Lower leg skin (tissue), 4 donors: ENCODE data around the gene UBE2I. TPM values are rescaled to one million over a fixed set of nuclear protein-coding genes. Genes with fewer than 3 reads are reported as not detected.

Experiments used
- DNase-seq, 2 donors: peaks; one replicate each; pipeline ENCODE4 v3.0.0-alpha.2; 2019; ENCODE audit warnings: low spot score in 2 of 2
- H3K4me3 ChIP-seq: fragments of 200-600 bp; sonication (generic); 2 replicates; pipeline ENCODE4 v1.5.1; 2017; ENCODE audit warnings: mild to moderate bottlenecking, low read depth; ENCODE audit not compliant: poor library complexity, severe bottlenecking
- POLR2A ChIP-seq, 2 donors: fragments of 450-650 bp; IDR thresholded peaks; one replicate each; pipeline ENCODE4 v1.6.1; 2016 to 2017; ENCODE audit warnings: antibody characterized with exemption in 2 of 2, mild to moderate bottlenecking in 1 of 2, moderate library complexity in 1 of 2
- WGBS, 2 donors: methylation state at CpG; one replicate each; pipeline ENCODE4 v1.1.5; 2018; 5-methylcytosine and 5-hydroxymethylcytosine counted together
- intact Hi-C: fragments of 100-400 bp; cut with DNase I; formaldehyde crosslinking; loops from one replicate; pipeline ENCODE4 v1.15.0; 2023; ENCODE audit warnings: low total_unique reads
- total RNA-seq, 4 donors: library from RNA; depleted of rRNA; stranded (reverse); fragments of >200 nt; gene quantifications; one replicate each; pipeline ENCODE4 v1.1.0, GENCODE V29; 2016
- TF ChIP-seq, protein P1 (sequence below), 3 donors: fragments of 450-650 bp; IDR thresholded peaks; one replicate each; pipeline ENCODE4 v1.5.1; 2016; ENCODE audit warnings: antibody characterized with exemption in 3 of 3, mild to moderate bottlenecking in 3 of 3, moderate library complexity in 2 of 3

Gene UBE2I
- total RNA-seq, 4 donors from 2014 or later, result 42.1 to 138 (median 47.4) TPM

DNA sequence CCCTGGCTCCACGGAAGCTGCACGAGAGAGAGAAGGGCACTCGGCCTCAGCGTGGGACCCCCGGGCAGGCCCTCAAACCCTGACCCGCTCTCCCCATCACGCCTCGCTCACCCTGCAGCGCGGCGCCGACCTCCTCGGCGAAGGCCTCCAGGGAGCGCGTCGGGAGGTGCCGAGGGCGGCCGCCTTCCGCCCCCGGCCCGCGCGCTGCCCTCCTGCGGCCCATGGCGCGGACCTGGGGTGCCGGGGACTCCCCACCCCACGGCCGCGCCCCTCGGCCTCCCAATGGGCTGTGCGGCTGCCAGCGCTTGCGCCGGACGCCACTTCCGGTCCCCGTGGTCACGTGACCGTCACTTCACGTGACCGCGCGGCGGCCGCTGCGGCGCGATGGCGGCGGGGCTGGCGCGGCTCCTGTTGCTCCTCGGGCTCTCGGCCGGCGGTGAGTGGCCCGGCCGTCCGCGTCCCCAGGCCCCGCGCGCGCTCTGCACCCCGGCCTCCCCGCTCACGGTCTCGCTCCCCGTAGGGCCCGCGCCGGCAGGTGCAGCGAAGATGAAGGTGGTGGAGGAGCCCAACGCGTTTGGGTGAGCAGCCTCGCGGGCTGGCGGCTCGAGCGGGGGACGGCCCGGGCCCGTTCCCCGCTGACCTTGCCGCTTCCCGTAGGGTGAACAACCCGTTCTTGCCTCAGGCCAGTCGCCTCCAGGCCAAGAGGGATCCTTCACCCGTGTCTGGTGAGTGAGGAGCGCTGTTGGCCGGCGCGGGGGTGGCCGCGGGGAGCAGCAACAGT is 42.3 kb downstream of the UBE2I start, which contains the start of the genes GNPTG and TSR3:
TSS of gene GNPTG (plus strand) at position 350 of the 781 bp plus-strand sequence. CDS start at position 385, 35 bp downstream.
TSS of gene TSR3 (minus strand) at position 297 of the 781 bp plus-strand sequence. CDS start at position 223, 74 bp downstream.
- WGBS, 2 donors, result 0 to 1% methylated on average over 40 of the region's 98 CpGs
- H3K4me3 ChIP-seq, result peak within 1 kb of the TSS; percentile 81
- intact Hi-C loops, result loop anchor here (10.0 kb wide), 1 partner anchor 53 kb away; no protein-coding TSS in a partner anchor
- TF ChIP-seq, protein P1, sequence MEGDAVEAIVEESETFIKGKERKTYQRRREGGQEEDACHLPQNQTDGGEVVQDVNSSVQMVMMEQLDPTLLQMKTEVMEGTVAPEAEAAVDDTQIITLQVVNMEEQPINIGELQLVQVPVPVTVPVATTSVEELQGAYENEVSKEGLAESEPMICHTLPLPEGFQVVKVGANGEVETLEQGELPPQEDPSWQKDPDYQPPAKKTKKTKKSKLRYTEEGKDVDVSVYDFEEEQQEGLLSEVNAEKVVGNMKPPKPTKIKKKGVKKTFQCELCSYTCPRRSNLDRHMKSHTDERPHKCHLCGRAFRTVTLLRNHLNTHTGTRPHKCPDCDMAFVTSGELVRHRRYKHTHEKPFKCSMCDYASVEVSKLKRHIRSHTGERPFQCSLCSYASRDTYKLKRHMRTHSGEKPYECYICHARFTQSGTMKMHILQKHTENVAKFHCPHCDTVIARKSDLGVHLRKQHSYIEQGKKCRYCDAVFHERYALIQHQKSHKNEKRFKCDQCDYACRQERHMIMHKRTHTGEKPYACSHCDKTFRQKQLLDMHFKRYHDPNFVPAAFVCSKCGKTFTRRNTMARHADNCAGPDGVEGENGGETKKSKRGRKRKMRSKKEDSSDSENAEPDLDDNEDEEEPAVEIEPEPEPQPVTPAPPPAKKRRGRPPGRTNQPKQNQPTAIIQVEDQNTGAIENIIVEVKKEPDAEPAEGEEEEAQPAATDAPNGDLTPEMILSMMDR (IDR thresholded peaks at IDR 0.05), result no peak
- TF ChIP-seq POLR2A (IDR thresholded peaks at IDR 0.05), result no peak
- DNase-seq, result peak; percentile 73 to 96

DNA sequence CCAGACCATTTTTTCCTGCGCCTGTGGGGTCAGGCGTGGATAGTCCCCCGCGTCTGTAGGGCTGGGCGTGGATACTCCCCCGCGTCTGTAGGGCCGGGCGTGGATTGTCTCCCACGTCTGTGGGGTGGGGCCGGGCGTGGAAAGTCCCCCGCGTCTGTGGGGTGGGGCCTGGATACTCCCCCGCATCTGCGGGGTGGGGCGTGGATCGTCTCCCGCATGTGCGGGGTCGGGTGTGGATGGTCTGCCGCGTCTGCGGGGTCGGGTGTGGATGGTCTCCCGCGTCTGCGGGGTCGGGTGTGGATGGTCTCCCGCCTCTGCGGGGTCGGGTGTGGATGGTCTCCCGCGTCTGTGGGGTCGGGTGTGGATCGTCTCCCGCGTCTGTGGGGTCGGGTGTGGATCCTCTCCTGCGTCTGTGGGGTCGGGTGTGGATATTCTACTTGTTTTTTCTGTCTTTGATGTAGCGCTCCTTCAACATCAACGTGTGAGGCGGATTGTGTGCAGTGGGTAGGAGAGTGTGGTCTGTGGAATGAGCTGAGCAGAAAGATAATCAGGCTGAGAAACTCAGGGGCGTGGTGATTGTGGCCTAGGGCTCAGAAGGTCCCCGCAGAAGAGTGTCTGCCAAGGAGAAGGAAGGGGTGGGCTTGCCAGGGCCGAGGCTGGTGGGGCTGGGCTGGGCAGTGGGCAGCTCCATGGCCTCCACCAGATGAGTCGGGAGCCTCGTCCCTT is 45.5 kb downstream of the UBE2I start:
- H3K4me3 ChIP-seq, result no peak overlapping the region
- TF ChIP-seq, protein P1 (IDR thresholded peaks at IDR 0.05), result no peak
- DNase-seq, result no peak
- 75 to 77% methylated on average over 49 of the region's 49 CpGs for WGBS, 2 donors
- intact Hi-C loops, result loop anchor here (10.0 kb wide), 1 partner anchor 50 kb away; no protein-coding TSS in a partner anchor

DNA sequence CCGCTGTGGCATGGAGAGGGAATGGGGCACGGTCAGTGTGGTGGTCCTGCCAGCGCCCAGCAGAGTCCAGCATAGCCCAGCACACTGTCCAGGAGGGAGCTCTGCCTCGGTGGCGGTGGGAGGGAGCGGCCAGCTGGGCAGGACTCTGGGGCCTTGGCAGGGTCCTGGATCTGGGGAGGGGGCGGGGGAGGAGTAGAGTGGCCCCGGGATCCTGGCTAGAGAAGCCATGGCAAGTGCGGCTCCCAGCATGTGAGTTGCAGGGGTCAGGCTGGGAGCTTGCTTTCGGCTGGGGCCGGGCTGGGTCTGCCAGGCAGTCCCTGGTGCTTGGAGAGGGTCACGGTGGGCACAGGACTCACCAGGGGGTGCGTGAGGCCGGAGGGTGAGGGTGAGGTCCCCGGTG is 46.2 kb downstream of the UBE2I start:
- WGBS, 2 donors, result 85 to 88% methylated on average over 15 of the region's 15 CpGs
- TF ChIP-seq, protein P1 (IDR thresholded peaks at IDR 0.05), result no peak
- no peak for TF ChIP-seq POLR2A (IDR thresholded peaks at IDR 0.05)
- no peak for DNase-seq
- H3K4me3 ChIP-seq, result no peak overlapping the region
- intact Hi-C loops, result loop anchor here (10.0 kb wide), 1 partner anchor 49 kb away; no protein-coding TSS in a partner anchor

DNA sequence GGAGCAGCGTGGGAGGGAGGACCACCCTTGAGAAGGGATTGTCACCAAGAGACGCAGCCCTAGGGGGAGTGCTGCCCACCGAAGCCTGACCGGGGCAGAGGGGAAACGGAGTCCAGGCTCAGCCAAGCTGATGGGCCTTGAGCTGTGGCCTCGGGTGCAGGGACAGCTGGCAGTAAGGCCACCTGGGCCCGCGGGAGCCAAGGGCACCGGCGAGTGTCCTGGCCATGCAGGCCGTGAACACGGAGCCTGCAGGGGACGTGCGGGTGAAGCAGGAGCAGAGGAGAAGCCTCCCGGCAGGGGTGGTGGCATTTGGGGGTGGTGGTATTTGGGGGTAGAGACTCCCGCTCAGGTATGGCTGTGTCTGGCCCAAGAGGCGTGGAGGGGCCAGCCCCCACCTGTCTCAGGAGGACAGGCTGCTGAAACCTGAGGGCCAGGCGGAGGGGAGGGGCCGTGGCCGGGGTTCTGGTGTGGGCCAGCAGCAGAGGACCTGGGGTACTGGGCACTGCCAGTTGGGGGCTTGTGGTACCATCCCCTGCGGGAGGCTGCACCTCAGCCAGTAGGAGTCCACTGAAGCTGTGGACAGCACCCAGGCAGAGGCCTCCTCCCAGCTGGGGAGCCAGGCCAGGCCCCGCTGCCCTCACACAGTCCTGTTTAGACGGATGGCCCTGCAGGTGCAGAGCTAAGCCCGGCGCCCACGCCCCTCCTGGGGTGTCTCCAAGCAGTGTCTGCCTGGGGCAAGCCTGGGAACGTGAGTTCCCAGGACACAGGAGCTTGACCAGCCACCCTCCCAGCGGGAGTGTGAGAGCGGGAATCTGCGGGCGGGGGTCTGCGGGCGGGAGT is 46.8 kb downstream of the UBE2I start:
- intact Hi-C loops, result loop anchor here (10.0 kb wide), 1 partner anchor 49 kb away; no protein-coding TSS in a partner anchor
- H3K4me3 ChIP-seq, result no peak overlapping the region
- no peak for TF ChIP-seq POLR2A (IDR thresholded peaks at IDR 0.05)
- TF ChIP-seq, protein P1 (IDR thresholded peaks at IDR 0.05), result no peak
- no peak for DNase-seq
- WGBS, 2 donors, result 79 to 82% methylated on average over 18 to 28 of the region's 33 CpGs

DNA sequence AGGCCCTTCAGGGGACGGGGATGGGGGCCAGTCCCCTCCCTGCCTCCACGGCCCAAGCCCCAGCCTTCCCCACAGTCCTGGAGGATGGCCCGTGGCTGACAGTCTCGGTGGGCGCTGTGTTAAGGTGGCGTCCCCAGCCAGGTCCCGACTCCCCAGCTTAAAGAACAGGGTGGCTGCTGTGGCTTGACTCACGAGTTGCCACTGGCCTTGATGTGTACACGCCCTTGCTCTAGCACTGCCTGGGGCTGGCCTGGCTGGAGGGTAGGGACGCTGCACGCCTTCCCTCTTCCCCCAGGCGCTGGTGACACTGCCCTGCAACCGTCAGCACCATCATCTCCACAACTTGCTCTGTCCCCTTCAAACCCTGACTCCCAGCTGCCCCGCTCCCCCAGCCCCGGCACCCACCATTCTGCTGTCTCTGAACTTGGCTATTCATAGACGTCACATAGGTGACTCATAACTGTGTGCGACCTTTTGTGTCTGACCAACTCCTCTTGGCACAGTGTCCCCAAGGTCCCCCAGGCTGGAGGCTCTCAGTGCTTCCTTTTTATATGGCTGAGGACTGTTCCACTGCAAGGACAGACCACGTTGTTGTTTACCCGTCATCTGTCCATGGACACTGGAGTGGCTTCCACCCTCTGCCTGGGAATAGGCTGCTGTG is 48.6 kb downstream of the UBE2I start:
- WGBS, 2 donors, result 69 to 73% methylated on average over 19 of the region's 19 CpGs
- H3K4me3 ChIP-seq, result no peak overlapping the region
- no peak for TF ChIP-seq POLR2A (IDR thresholded peaks at IDR 0.05)
- TF ChIP-seq, protein P1 (IDR thresholded peaks at IDR 0.05), result no peak
- DNase-seq, result no peak
- intact Hi-C loops, result loop anchor here (10.0 kb wide), 1 partner anchor 47 kb away; no protein-coding TSS in a partner anchor
